Osteoblast (primary cell): Measurements from ENCODE around the gene PITRM1. TPM values are rescaled to one million over a fixed set of nuclear protein-coding genes. Genes with fewer than 3 reads are reported as not detected.
"Not testable (repeated sequence)": the region's sequence is repeated elsewhere in the genome, so short reads cannot be mapped to it uniquely, and the experiment has no call there.

Experiments used
- DNase-seq: peaks from one replicate; pipeline ENCODE4 v3.0.0; 2011; ENCODE audit warnings: low spot score, mixed read lengths; ENCODE audit not compliant: insufficient read length; ENCODE audit errors: missing footprints
- H2AFZ ChIP-seq: 2 replicates; pipeline ENCODE4 v1.6.0; 2011; ENCODE audit warnings: mild to moderate bottlenecking, low read length
- H3K27ac ChIP-seq: 2 replicates; pipeline ENCODE4 v1.5.1; 2011; ENCODE audit warnings: mild to moderate bottlenecking, low read depth, low read length, moderate library complexity
- H3K27me3 ChIP-seq: 2 replicates; pipeline ENCODE4 v1.6.0; 2012; ENCODE audit warnings: mild to moderate bottlenecking, control low read depth, inconsistent platforms, low read length, moderate library complexity; ENCODE audit not compliant: insufficient read depth
- H3K36me3 ChIP-seq: 2 replicates; pipeline ENCODE4 v1.5.1; 2011; ENCODE audit warnings: mild to moderate bottlenecking, low read length, control low read depth, moderate library complexity; ENCODE audit not compliant: insufficient read depth
- H3K4me1 ChIP-seq: 2 replicates; pipeline ENCODE4 v1.5.1; 2011; ENCODE audit warnings: mild to moderate bottlenecking, low read length, control low read depth, moderate library complexity; ENCODE audit not compliant: insufficient read depth
- H3K4me2 ChIP-seq: 2 replicates; pipeline ENCODE4 v1.6.0; 2011; ENCODE audit warnings: mild to moderate bottlenecking, low read length; ENCODE audit not compliant: insufficient read depth
- H3K4me3 ChIP-seq: fragments of 200-600 bp; sonication (generic); 3 replicates; pipeline ENCODE4 v1.5.1; 2012; ENCODE audit warnings: mild to moderate bottlenecking, low read length, inconsistent platforms; ENCODE audit not compliant: insufficient read depth
- H3K79me2 ChIP-seq: 2 replicates; pipeline ENCODE4 v1.6.0; 2012; ENCODE audit warnings: mild to moderate bottlenecking, low read length, control low read depth, inconsistent platforms; ENCODE audit not compliant: insufficient read depth
- H3K9me3 ChIP-seq: 2 replicates; pipeline ENCODE4 v1.5.1; 2011; ENCODE audit warnings: low read depth, low read length, control low read depth
- H4K20me1 ChIP-seq: 2 replicates; pipeline ENCODE4 v1.6.0; 2012; ENCODE audit warnings: mild to moderate bottlenecking, low read length, control low read depth; ENCODE audit not compliant: insufficient read depth
- total RNA-seq: library from RNA; depleted of rRNA; stranded (reverse); fragments of >200 nt; gene quantifications from 2 replicates; pipeline ENCODE4 v1.2.3, GENCODE V29; 2012
- TF ChIP-seq, protein P1 (sequence below): IDR thresholded peaks from 2 replicates; pipeline ENCODE4 v1.5.1; 2011; ENCODE audit warnings: mild to moderate bottlenecking, low read depth, low read length, moderate library complexity; ENCODE audit errors: extremely low read depth

PITRM1 gene
- total RNA-seq, 1 donor: 89.8 TPM

- Histone ChIP-seq H3K4me1 (peaks cover 20% of the 10 kb centered on the region), H3K9me3 (no peaks in the 10 kb centered on the region), H2AFZ (no peak overlapping the region), H3K27ac (no peak overlapping the region), H4K20me1 (no peaks in the 10 kb centered on the region), H3K4me2 (no peak overlapping the region), H3K27me3 (peaks cover 2% of the 10 kb centered on the region), H3K4me3 (no peak overlapping the region), H3K79me2 (no peaks in the 10 kb centered on the region), H3K36me3 (no peaks in the 10 kb centered on the region)
- no peak for DNase-seq
- TF ChIP-seq, protein P1, sequence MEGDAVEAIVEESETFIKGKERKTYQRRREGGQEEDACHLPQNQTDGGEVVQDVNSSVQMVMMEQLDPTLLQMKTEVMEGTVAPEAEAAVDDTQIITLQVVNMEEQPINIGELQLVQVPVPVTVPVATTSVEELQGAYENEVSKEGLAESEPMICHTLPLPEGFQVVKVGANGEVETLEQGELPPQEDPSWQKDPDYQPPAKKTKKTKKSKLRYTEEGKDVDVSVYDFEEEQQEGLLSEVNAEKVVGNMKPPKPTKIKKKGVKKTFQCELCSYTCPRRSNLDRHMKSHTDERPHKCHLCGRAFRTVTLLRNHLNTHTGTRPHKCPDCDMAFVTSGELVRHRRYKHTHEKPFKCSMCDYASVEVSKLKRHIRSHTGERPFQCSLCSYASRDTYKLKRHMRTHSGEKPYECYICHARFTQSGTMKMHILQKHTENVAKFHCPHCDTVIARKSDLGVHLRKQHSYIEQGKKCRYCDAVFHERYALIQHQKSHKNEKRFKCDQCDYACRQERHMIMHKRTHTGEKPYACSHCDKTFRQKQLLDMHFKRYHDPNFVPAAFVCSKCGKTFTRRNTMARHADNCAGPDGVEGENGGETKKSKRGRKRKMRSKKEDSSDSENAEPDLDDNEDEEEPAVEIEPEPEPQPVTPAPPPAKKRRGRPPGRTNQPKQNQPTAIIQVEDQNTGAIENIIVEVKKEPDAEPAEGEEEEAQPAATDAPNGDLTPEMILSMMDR: no peak
Measured at GRCh38 chr10:3193751-3194150, 21.2 kb upstream of the PITRM1 start.

GRCh38 chr10:3192856-3193635 is 20.5 kb upstream of the PITRM1 start:
- peak overlapping the region; percentile 68 for H3K4me3 ChIP-seq
- peak; percentile 96 for DNase-seq

GRCh38 chr10:3190817-3191216 is 18.2 kb upstream of the PITRM1 start:
- Histone ChIP-seq H2AFZ (no peak overlapping the region), H3K4me2 (no peak overlapping the region), H3K36me3 (no peaks in the 10 kb centered on the region), H3K79me2 (no peaks in the 10 kb centered on the region), H3K4me1 (peaks cover 6% of the 10 kb centered on the region), H4K20me1 (no peaks in the 10 kb centered on the region), H3K27me3 (no peaks in the 10 kb centered on the region), H3K4me3 (no peak overlapping the region), H3K9me3 (no peaks in the 10 kb centered on the region), H3K27ac (no peak overlapping the region)
- DNase-seq: no peak
- TF ChIP-seq, protein P1: no peak

More at GRCh38 chr10:3192856-3193635, 20.5 kb upstream of the PITRM1 start:
- no peaks in the 10 kb centered on the region for H3K36me3 ChIP-seq
- H3K9me3 ChIP-seq: no peaks in the 10 kb centered on the region
- H3K79me2 ChIP-seq: no peaks in the 10 kb centered on the region
- H2AFZ ChIP-seq: peak overlapping the region; percentile 87
- H3K27me3 ChIP-seq: no peaks in the 10 kb centered on the region
- H3K4me1 ChIP-seq: peaks cover 19% of the 10 kb centered on the region
- no peak overlapping the region for H3K27ac ChIP-seq
- H4K20me1 ChIP-seq: no peaks in the 10 kb centered on the region
- peak overlapping the region; percentile 93 for H3K4me2 ChIP-seq
- TF ChIP-seq, protein P1: peak; percentile 89

DNA sequence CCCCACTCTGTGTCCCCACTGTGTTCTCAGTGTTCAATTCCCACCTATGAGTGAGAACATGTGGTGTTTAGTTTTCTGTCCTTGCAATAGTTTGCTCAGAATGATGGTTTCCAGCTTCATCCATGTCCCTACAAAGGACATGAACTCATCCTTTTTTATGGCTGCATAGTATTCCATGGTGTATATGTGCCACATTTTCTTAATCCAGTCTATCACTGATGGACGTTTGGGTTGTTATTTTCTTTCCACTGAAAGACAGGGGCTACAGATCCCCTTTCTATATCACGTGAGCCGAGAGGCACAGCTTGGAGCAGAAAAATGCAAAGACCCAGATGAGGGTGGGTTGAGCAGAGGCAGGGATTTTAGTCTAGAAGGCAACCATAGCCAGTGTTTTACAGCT is 14.6 kb upstream of the PITRM1 start:
- H3K4me1 ChIP-seq, H3K4me2 ChIP-seq, H3K27ac ChIP-seq, H3K9me3 ChIP-seq, H3K79me2 ChIP-seq, H3K36me3 ChIP-seq, H3K4me3 ChIP-seq, H4K20me1 ChIP-seq, H2AFZ ChIP-seq, DNase-seq: not testable (repeated sequence)
- H3K27me3 ChIP-seq: peaks cover 23% of the 10 kb centered on the region
